ENCODE measurements around the gene KRT71. TPM values are rescaled to one million over a fixed set of nuclear protein-coding genes. Genes with fewer than 3 reads are reported as not detected.
"Not testable (repeated sequence)": the region's sequence is repeated elsewhere in the genome, so short reads cannot be mapped to it uniquely, and the experiment has no call there.

The KRT71 gene
- not detected for total RNA-seq

GRCh38 chr12:52552681-52553195, at the start of gene KRT71:
KRT71 (minus strand) TSS chr12:52553145; CDS start chr12:52553077, 68 bp downstream.
- DNase-seq (ENCODE audit: low spot score): no peak

GRCh38 chr12:52602552-52602951, 49.6 kb upstream of the KRT71 start:
- no peak for DNase-seq (ENCODE audit: low spot score)

- no peak for DNase-seq (ENCODE audit: low spot score)
Observed at GRCh38 chr12:52601671-52602070, 48.7 kb upstream of the KRT71 start.

- DNase-seq (ENCODE audit: low spot score): no peak
Observed at GRCh38 chr12:52600941-52601481, 48.1 kb upstream of the KRT71 start, which contains the start of gene KRT72. KRT72 (minus strand) TSS chr12:52601463; CDS start chr12:52601452, 11 bp downstream.

GRCh38 chr12:52600475-52600874, 47.5 kb upstream of the KRT71 start:
- no peak for DNase-seq (ENCODE audit: low spot score)

- DNase-seq (ENCODE audit: low spot score): no peak
Observed at GRCh38 chr12:52600071-52600470, 47.1 kb upstream of the KRT71 start.

GRCh38 chr12:52598966-52599365, 46.0 kb upstream of the KRT71 start:
- DNase-seq (ENCODE audit: low spot score): no peak

GRCh38 chr12:52594237-52594636, 41.3 kb upstream of the KRT71 start:
- DNase-seq (ENCODE audit: low spot score): not testable (repeated sequence)

GRCh38 chr12:52591521-52591920, 38.6 kb upstream of the KRT71 start:
- DNase-seq (ENCODE audit: low spot score): no peak

- no peak for DNase-seq (ENCODE audit: low spot score)
Observed at GRCh38 chr12:52590021-52590420, 37.1 kb upstream of the KRT71 start.

GRCh38 chr12:52587563-52587962, 34.6 kb upstream of the KRT71 start:
- DNase-seq (ENCODE audit: low spot score): no peak

GRCh38 chr12:52585946-52586345, 33.0 kb upstream of the KRT71 start:
- DNase-seq (ENCODE audit: low spot score): no peak

GRCh38 chr12:52585066-52585465, 32.1 kb upstream of the KRT71 start:
- no peak for DNase-seq (ENCODE audit: low spot score)

- DNase-seq (ENCODE audit: low spot score): no peak
Observed at GRCh38 chr12:52584156-52584682, 31.3 kb upstream of the KRT71 start.

- peak; percentile 52 for DNase-seq (ENCODE audit: low spot score)
Observed at GRCh38 chr12:52582971-52583456, 30.1 kb upstream of the KRT71 start.

GRCh38 chr12:52582486-52582885, 29.5 kb upstream of the KRT71 start:
- no peak for DNase-seq (ENCODE audit: low spot score)

GRCh38 chr12:52581481-52581880, 28.5 kb upstream of the KRT71 start:
- no peak for DNase-seq (ENCODE audit: low spot score)

GRCh38 chr12:52581066-52581465, 28.1 kb upstream of the KRT71 start:
- DNase-seq (ENCODE audit: low spot score): no peak

- no peak for DNase-seq (ENCODE audit: low spot score)
Observed at GRCh38 chr12:52580496-52580895, 27.6 kb upstream of the KRT71 start.

- DNase-seq (ENCODE audit: low spot score): no peak
Observed at GRCh38 chr12:52579468-52580465, 26.8 kb upstream of the KRT71 start.

- DNase-seq (ENCODE audit: low spot score): no peak
Observed at GRCh38 chr12:52578469-52578868, 25.5 kb upstream of the KRT71 start.

- DNase-seq (ENCODE audit: low spot score): no peak
Observed at GRCh38 chr12:52577316-52577715, 24.4 kb upstream of the KRT71 start.

Data from mucosa of gallbladder (tissue), 1 donor.